Activated effector memory CD4-positive, alpha-beta T cell treated with anti-CD3 and anti-CD28 coated beads, Interleukin-2, amount 50 U/mL, for 16 hours (primary cell): ENCODE measurements around the gene C20orf96.
"Not testable (repeated sequence)": the region's sequence is repeated elsewhere in the genome, so short reads cannot be mapped to it uniquely, and the experiment has no call there.

Experiments used
- DNase-seq: peaks from one replicate; pipeline ENCODE4 v3.0.0-alpha.2; 2020

The C20orf96 gene

DNA sequence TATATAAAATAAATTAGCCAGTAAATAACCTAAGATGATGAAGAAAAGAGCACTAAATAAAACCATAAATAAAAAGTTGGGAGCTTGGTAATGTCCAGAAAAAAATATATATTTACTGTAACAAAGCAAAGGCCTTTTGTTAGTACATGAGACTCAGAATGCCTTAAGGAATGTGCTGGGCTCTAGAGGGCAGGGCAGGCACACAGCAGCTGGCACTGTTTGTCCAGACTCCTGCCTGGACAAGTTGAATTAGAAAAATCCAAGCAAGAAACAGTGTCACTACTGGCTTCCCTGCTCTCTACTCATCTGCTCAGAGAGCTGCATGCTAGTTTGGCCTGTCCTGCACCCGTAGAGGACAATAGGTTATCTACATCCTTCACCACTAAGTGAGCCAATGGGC, 54.7 kb downstream of the C20orf96 start:
- DNase-seq: no peak

- no peak for DNase-seq
Observed at GRCh38 chr20:227439-228105, 63.0 kb downstream of the C20orf96 start.

- DNase-seq: no peak
Observed at GRCh38 chr20:226958-227357, 63.6 kb downstream of the C20orf96 start, which contains the start of gene DEFB129. DEFB129 (plus strand) TSS chr20:227258; CDS start chr20:227289, 31 bp downstream.

- not testable (repeated sequence) for DNase-seq
Observed at GRCh38 chr20:225879-226278, 64.7 kb downstream of the C20orf96 start.

DNA sequence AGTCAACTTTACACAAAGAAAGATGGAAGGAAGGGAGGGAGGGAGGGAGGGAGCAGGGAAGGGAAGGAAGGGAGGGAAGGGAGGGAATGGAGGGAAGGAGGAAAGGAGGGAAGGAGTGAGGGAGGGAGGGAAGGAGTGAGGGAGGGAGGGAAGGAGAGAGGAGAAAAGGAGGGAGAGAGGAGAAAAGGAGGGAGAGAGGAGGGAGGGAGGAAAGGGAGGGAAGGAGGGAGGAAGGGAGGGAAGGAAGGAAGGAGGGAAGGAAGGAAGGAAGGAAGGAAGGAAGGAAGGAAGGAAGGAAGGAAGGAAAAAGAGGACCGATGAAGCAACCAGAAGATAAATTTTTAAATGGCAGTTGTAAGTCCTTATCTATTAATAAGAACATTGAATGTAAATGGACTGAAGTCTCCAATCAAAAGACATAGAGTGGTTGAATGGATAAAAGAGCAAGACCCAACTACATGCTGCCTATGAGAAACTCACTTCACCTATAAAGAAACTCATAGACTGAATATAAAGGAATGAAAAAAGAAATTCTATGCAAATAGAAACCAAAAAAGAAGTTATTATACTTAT, 69.2 kb downstream of the C20orf96 start:
- DNase-seq: no peak
